NB4 (cell line): Measurements from ENCODE around the gene BRD2.

Experiments
- DNase-seq: peaks from one replicate; pipeline ENCODE4 v3.0.0; 2010; ENCODE audit warnings: low read depth
- H3K4me3 ChIP-seq: one replicate; pipeline ENCODE4 v1.5.1; 2011; ENCODE audit warnings: mild to moderate bottlenecking, low read depth, low read length, moderate library complexity
- CTCF ChIP-seq: IDR thresholded peaks from one replicate; pipeline ENCODE4 v1.5.1; 2012; ENCODE audit warnings: low read depth, low read length
- MAX ChIP-seq: IDR thresholded peaks from 2 replicates; pipeline ENCODE4 v1.6.1; 2011; ENCODE audit warnings: low read depth, low read length
- MYC ChIP-seq: IDR thresholded peaks from 2 replicates; pipeline ENCODE4 v1.6.1; 2011; ENCODE audit warnings: low read depth, low read length
- POLR2A ChIP-seq: IDR thresholded peaks from 2 replicates; pipeline ENCODE4 v1.6.1; 2011; ENCODE audit warnings: mild to moderate bottlenecking; ENCODE audit not compliant: insufficient read length; ENCODE audit errors: extremely low read depth

BRD2 gene

DNA sequence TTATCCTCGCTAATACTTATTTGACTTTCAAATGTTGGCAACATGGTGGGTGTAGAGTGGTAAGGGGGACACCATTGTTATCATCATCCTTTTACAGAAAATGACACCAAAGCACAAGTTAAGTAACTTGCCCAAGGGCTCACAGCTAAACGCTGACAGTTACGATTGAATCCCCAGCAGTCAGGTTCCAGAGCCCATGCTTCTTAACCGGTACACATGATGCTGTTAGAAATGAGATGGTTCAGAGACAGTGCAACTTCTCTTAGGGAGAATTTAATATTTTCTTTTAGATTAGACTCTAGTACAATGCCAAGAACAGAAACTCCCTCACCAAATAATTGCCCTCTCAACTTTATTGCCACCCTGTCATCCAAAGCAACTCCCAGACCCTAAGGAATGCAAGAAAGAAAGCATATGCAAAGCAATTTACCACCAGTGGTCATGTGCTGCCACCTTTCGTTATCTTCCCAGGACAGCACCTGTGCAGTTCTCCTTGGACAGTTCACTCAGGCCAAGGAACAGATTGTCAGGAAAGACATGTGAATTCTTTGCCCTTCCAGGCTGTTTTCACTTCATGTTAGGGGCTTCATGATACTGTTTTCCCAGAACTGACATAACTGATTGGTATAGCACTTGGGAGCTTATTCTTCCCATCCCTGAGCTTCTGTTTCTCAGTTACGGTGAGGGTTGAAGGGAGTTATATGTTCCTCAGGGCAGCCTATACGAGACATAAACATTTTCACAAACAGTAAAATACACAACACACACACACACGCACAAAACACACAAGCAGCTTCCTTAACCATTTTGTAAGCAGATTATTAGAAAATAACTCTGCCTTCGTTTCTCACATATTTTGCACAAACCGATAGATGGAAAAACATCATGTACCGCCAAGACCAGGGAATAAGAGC is 20.6 kb upstream of the BRD2 start:
- DNase-seq, result peak; percentile 72
- H3K4me3 ChIP-seq, result no peak overlapping the region
- TF ChIP-seq MYC, result peak; percentile 43; the same call in 1 of the 2 replicates
- no peak for TF ChIP-seq POLR2A
- peak; percentile 68 for TF ChIP-seq MAX
- TF ChIP-seq CTCF, result peak; percentile 60

GRCh38 chr6:32949113-32949512 is 19.3 kb upstream of the BRD2 start:
- DNase-seq, result no peak
- TF ChIP-seq CTCF (no peak), MAX (no peak), POLR2A (no peak), MYC (no peak)

DNA sequence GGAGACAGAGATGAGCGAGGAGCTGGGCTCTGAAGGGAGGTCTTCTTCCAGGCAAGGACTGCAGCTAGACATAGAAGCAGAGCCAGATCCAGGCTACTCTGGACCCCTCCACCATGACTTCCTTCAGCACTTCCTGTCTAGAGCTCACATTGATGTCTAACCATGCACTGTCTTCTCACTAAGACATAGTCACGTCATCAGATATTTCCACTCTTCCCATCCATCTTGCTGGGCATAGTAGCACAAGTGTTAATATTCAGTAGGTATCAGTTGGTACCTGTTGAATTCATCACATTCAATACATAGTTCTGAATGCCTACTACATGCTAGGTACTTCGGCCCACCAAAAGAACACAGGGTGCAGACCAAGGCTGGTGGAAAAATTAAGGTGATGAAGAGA is 18.4 kb upstream of the BRD2 start:
- no peak overlapping the region for H3K4me3 ChIP-seq
- TF ChIP-seq CTCF, result no peak
- no peak for TF ChIP-seq MYC
- no peak for TF ChIP-seq POLR2A
- TF ChIP-seq MAX, result no peak
- DNase-seq, result no peak

More at GRCh38 chr6:32949113-32949512, 19.3 kb upstream of the BRD2 start:
- H3K4me3 ChIP-seq, result no peak overlapping the region

GRCh38 chr6:32950449-32950848 is 17.9 kb upstream of the BRD2 start:
- H3K4me3 ChIP-seq, result no peak overlapping the region
- DNase-seq, result no peak
- TF ChIP-seq CTCF, result no peak
- no peak for TF ChIP-seq MYC
- TF ChIP-seq MAX, result no peak
- TF ChIP-seq POLR2A, result no peak

- no peak within 1 kb of the TSS for H3K4me3 ChIP-seq
- peak; percentile 86 for DNase-seq
Observed at GRCh38 chr6:32952817-32953739, 15.3 kb upstream of the BRD2 start, which contains the start of gene HLA-DMA. TSS of gene HLA-DMA (minus strand) at chr6:32953097. CDS start at chr6:32953036, 61 bp downstream.

More at GRCh38 chr6:32952817-32953739, 15.3 kb upstream of the BRD2 start, which contains the start of gene HLA-DMA:
- TF ChIP-seq CTCF (peak; percentile 91), POLR2A (no peak), MYC (no peak), MAX (no peak)
